Trophoblast cell (in vitro differentiated cells and primary cell): ENCODE measurements around the gene PSMF1.

ENCODE experiments used
- DNase-seq, 2 donors: peaks; one replicate each; pipeline ENCODE4 v3.0.0-alpha.2; 2016
- H2AFZ ChIP-seq: 2 replicates; pipeline ENCODE4 v1.6.1; 2013; ENCODE audit warnings: low read length, moderate library complexity, mild to moderate bottlenecking; ENCODE audit not compliant: insufficient read depth, poor library complexity
- H2AK5ac ChIP-seq: 2 replicates; pipeline ENCODE4 v1.6.1; 2013; ENCODE audit warnings: mild to moderate bottlenecking, low read length
- H2BK120ac ChIP-seq: 2 replicates; pipeline ENCODE4 v1.6.1; 2013; ENCODE audit warnings: low read length, mild to moderate bottlenecking, moderate library complexity; ENCODE audit not compliant: insufficient read depth, poor library complexity
- H2BK12ac ChIP-seq: 2 replicates; pipeline ENCODE4 v1.6.1; 2013; ENCODE audit warnings: mild to moderate bottlenecking, low read length, moderate library complexity
- H2BK5ac ChIP-seq: 2 replicates; pipeline ENCODE4 v1.6.1; 2013; ENCODE audit warnings: low read length, low read depth, moderate library complexity, mild to moderate bottlenecking; ENCODE audit not compliant: poor library complexity
- H3K14ac ChIP-seq: 2 replicates; pipeline ENCODE4 v1.6.1; 2013; ENCODE audit warnings: mild to moderate bottlenecking, low read length
- H3K18ac ChIP-seq: 2 replicates; pipeline ENCODE4 v1.6.1; 2013; ENCODE audit warnings: mild to moderate bottlenecking, low read length
- H3K23ac ChIP-seq: 2 replicates; pipeline ENCODE4 v1.6.1; 2013; ENCODE audit warnings: low read length
- H3K27ac ChIP-seq: 2 replicates; pipeline ENCODE4 v1.5.1; 2013; ENCODE audit warnings: low read depth, mild to moderate bottlenecking, inconsistent platforms, low read length, moderate library complexity
- H3K27me3 ChIP-seq: 2 replicates; pipeline ENCODE4 v1.6.1; 2013; ENCODE audit warnings: inconsistent platforms, mild to moderate bottlenecking, low read length, moderate library complexity; ENCODE audit not compliant: insufficient read depth
- H3K36me3 ChIP-seq, 2 experiments: 1 replicate in 1 of 2; 2 replicates in 1 of 2; pipeline ENCODE4 v1.6.1; 2013; ENCODE audit warnings: low read length in 2 of 2, mild to moderate bottlenecking in 2 of 2, moderate library complexity in 1 of 2; ENCODE audit not compliant: insufficient read depth in 2 of 2, control insufficient read depth in 1 of 2
- H3K4ac ChIP-seq: 2 replicates; pipeline ENCODE4 v1.6.1; 2013; ENCODE audit warnings: low read depth, mild to moderate bottlenecking, low read length, moderate library complexity
- H3K4me1 ChIP-seq, 2 experiments: 1 replicate in 1 of 2; 2 replicates in 1 of 2; pipeline ENCODE4 v1.6.1; 2013; ENCODE audit warnings: low read length in 2 of 2, mild to moderate bottlenecking in 2 of 2, moderate library complexity in 1 of 2; ENCODE audit not compliant: insufficient read depth in 2 of 2, control insufficient read depth in 1 of 2
- H3K4me2 ChIP-seq: 2 replicates; pipeline ENCODE4 v1.6.1; 2013; ENCODE audit warnings: inconsistent platforms, mild to moderate bottlenecking, low read length, moderate library complexity
- H3K4me3 ChIP-seq: 2 replicates; pipeline ENCODE4 v1.5.1; 2013; ENCODE audit warnings: mild to moderate bottlenecking, low read depth, low read length, inconsistent platforms
- H3K79me1 ChIP-seq: one replicate; pipeline ENCODE4 v1.6.1; 2013; ENCODE audit warnings: low read length
- H3K79me2 ChIP-seq: 2 replicates; pipeline ENCODE4 v1.6.1; 2013; ENCODE audit warnings: low read length, mild to moderate bottlenecking; ENCODE audit not compliant: control insufficient read depth, insufficient read depth, poor library complexity
- H3K9ac ChIP-seq: 2 replicates; pipeline ENCODE4 v1.6.1; 2013; ENCODE audit warnings: mild to moderate bottlenecking, low read length
- H3K9me3 ChIP-seq: 2 replicates; pipeline ENCODE4 v1.6.1; 2013; ENCODE audit warnings: low read depth, mild to moderate bottlenecking, control low read depth, inconsistent platforms, low read length; ENCODE audit not compliant: insufficient read depth
- H4K12ac ChIP-seq: 2 replicates; pipeline ENCODE4 v1.6.1; 2013; ENCODE audit warnings: low read depth, mild to moderate bottlenecking, low read length, moderate library complexity
- H4K8ac ChIP-seq: 2 replicates; pipeline ENCODE4 v1.6.1; 2013; ENCODE audit warnings: low read depth, mild to moderate bottlenecking, low read length, moderate library complexity
- H4K91ac ChIP-seq: one replicate; pipeline ENCODE4 v1.6.1; 2013; ENCODE audit warnings: low read depth, mild to moderate bottlenecking, low read length, moderate library complexity
- WGBS: extraction: QIAGEN DNeasy Blood & Tissue Kit; methylation state at CpG from one replicate; pipeline ENCODE4 v1.1.7; 2013; ENCODE audit warnings: missing lambda C conversion rate; ENCODE audit not compliant: insufficient read length, insufficient coverage; ENCODE audit errors: extremely low coverage; 5-methylcytosine and 5-hydroxymethylcytosine counted together

PSMF1 gene

DNA sequence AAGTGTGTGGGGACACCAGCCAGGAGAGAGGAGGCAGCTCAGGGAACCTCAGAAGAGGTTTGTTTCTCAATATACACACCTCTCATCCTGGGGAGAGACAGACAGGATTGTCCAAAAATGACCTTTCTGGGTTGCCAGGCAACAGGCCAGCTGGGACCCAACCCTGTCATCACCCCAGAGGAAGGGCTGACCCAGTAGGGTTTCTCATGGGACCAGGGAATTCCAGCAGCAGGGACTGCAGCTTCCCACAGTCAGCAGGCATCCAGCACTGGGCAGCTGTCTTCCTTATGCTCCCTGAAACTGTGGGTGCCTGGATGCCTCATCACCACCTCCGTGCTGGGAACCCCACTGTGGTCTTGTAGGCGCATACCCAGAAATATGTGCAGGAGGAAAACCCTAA lies 86.2 kb downstream of the PSMF1 start:
- Histone ChIP-seq H3K79me1 (no peaks in the 10 kb centered on the region), H3K9me3 (no peaks in the 10 kb centered on the region), H3K4me3 (no peak overlapping the region), H3K14ac (no peak overlapping the region), H3K27ac (no peak overlapping the region), H3K4ac (no peak overlapping the region), H3K23ac (no peak overlapping the region), H2BK12ac (no peak overlapping the region), H2BK5ac (no peak overlapping the region), H2AFZ (no peak overlapping the region), H3K36me3 (no peaks in the 10 kb centered on the region), H2BK120ac (no peak overlapping the region), H3K27me3 (no peaks in the 10 kb centered on the region), H3K9ac (peak overlapping the region; percentile 36), H4K91ac (no peak overlapping the region), H3K4me1 (no peaks in the 10 kb centered on the region), H4K8ac (no peak overlapping the region), H2AK5ac (no peak overlapping the region), H4K12ac (no peak overlapping the region), H3K18ac (no peak overlapping the region), H3K4me2 (no peak overlapping the region), H3K79me2 (no peaks in the 10 kb centered on the region)
- no peak for DNase-seq
- no CpG with 5 or more reads among the region's 2 CpGs for WGBS

DNA sequence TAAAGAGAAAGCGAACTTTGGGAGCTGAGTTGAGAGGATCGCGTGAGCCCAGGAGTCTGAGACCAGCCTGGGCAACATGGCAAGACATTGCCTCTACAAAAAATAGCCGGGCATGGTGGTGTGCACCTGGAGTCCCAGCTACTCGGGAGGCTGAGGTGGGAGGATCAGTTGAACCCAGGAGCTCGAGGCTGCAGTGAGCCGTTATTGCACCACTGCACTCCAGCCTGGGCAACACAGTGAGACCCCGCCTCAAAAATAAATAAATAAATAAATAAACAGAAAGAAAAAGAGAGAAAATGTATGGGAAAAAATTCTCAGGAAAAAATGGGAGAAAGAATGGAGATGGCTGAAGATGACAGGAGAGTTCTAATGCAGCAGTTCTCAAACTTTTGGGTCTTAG lies 87.4 kb downstream of the PSMF1 start:
- WGBS = no CpG with 5 or more reads among the region's 8 CpGs
- Histone ChIP-seq H3K27me3 (no peaks in the 10 kb centered on the region), H3K4me2 (no peak overlapping the region)

DNA sequence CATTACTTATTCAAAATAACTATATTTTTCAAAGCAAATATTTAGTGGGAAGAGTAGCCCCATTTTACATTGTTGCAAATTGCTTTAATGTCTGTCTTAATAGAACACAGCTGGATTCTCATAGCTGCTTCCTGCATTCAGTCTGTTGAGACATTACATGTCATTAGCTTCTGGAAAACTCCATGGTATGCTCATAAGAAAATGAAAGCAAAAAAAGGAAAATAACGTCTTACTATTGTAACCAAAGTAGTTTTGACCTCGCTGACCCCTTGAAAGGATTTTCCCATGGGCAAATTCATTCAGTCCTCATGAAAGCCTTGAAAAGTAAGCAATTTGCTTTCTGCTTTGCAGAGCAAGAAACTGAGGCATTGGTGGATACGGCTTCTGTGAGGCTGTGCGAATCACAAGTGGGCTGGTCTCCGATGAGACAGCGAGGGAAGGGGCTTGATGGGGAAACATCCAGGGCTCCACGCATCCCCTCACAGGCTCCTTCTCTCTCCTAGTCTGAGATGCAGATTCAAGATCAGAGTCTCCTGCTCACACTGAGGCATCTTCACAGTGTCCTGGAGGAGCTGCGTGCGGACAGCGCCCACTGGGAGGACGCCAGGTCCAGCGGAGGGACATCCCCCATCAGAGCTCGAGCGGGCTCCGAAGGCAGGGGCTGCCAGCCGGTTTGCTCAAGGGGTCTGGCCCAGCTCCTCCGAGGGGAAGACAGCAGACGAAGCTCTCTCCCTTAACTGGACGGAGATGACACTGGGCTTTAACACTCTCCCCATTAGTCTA lies 88.2 kb downstream of the PSMF1 start:
- WGBS = no CpG with 5 or more reads among the region's 19 CpGs
- Histone ChIP-seq H2BK120ac (no peak overlapping the region), H3K23ac (no peak overlapping the region), H4K91ac (no peak overlapping the region), H3K4me1 (no peaks in the 10 kb centered on the region), H3K36me3 (no peaks in the 10 kb centered on the region), H2BK5ac (no peak overlapping the region), H3K79me2 (no peaks in the 10 kb centered on the region), H3K79me1 (no peaks in the 10 kb centered on the region), H2AFZ (no peak overlapping the region), H3K18ac (no peak overlapping the region), H3K14ac (no peak overlapping the region), H2BK12ac (no peak overlapping the region), H4K8ac (no peak overlapping the region), H3K4me3 (no peak overlapping the region), H3K4ac (no peak overlapping the region), H3K27me3 (no peaks in the 10 kb centered on the region), H4K12ac (no peak overlapping the region), H2AK5ac (no peak overlapping the region), H3K9me3 (no peaks in the 10 kb centered on the region), H3K9ac (no peak overlapping the region), H3K27ac (no peak overlapping the region), H3K4me2 (no peak overlapping the region)
- DNase-seq = no peak

More for the DNA sequence above, 87.4 kb downstream of the PSMF1 start:
- Histone ChIP-seq H3K9me3 (no peaks in the 10 kb centered on the region), H3K79me2 (no peaks in the 10 kb centered on the region), H2AK5ac (no peak overlapping the region), H3K79me1 (no peaks in the 10 kb centered on the region), H3K36me3 (no peaks in the 10 kb centered on the region), H2BK120ac (no peak overlapping the region), H3K4ac (no peak overlapping the region), H4K12ac (no peak overlapping the region), H3K4me3 (no peak overlapping the region), H3K14ac (no peak overlapping the region), H3K18ac (no peak overlapping the region), H3K27ac (no peak overlapping the region), H4K91ac (no peak overlapping the region), H3K4me1 (no peaks in the 10 kb centered on the region), H3K9ac (no peak overlapping the region), H2BK12ac (no peak overlapping the region), H3K23ac (no peak overlapping the region), H2BK5ac (no peak overlapping the region), H2AFZ (no peak overlapping the region), H4K8ac (no peak overlapping the region)
- no peak for DNase-seq

DNA sequence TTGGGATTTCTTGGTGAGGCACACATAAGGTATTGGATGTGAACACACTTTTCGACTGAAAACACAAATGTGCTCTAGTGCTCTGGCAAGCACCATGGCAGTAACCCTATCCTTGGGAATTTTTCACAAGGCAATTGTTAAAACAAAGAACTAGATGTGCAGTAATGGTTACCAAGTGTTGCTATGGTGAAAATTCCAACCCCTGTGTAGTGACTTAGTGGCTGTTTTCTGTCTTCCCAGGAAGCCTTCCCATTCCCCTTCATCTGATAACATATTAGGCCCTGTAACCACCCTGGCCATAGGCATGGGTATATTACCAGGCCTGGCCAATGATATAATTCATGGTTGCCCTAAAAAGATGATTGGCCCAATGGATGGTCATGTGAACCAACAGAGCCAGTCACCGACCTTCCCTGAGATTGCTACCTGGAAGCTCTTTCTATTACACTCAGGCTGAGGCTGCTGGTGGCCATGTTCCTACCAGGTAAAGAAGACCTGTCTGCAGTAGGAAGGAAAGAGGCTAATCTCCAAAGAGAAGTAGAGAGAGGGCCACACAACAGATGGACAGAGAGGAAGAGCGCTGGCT lies 89.0 kb downstream of the PSMF1 start:
- no CpG with 5 or more reads among the region's 3 CpGs for WGBS
- Histone ChIP-seq H3K4me1 (no peaks in the 10 kb centered on the region), H3K27me3 (no peaks in the 10 kb centered on the region), H4K8ac (no peak overlapping the region), H2AFZ (no peak overlapping the region), H3K79me2 (no peaks in the 10 kb centered on the region), H3K79me1 (no peaks in the 10 kb centered on the region), H4K91ac (no peak overlapping the region), H2BK12ac (no peak overlapping the region), H3K14ac (no peak overlapping the region), H3K36me3 (no peaks in the 10 kb centered on the region), H3K27ac (no peak overlapping the region), H3K4me3 (no peak overlapping the region), H3K23ac (no peak overlapping the region), H3K4me2 (no peak overlapping the region), H4K12ac (no peak overlapping the region), H3K4ac (no peak overlapping the region), H3K9me3 (no peaks in the 10 kb centered on the region), H3K18ac (no peak overlapping the region), H2AK5ac (no peak overlapping the region), H2BK5ac (no peak overlapping the region), H2BK120ac (no peak overlapping the region), H3K9ac (no peak overlapping the region)
- no peak for DNase-seq
